Activated CD4-positive, alpha-beta T cell treated with anti-CD3 and anti-CD28 coated beads, Interleukin-2, amount 10 ng/mL, durations not matched to agents 7 days and 5 days (primary cell): ENCODE data around the gene FGF22. TPM values are rescaled to one million over a fixed set of nuclear protein-coding genes. Genes with fewer than 3 reads are reported as not detected.

Experiments
- CTCF ChIA-PET: fragments of 350-600 bp; sonication (Branson Sonifier 250); formaldehyde crosslinking; loops from one replicate; lab custom pipeline; 2021; ENCODE audit warnings: antibody characterized with exemption; lab: Charles Lee
- POLR2A ChIA-PET: fragments of 350-600 bp; sonication (Branson Sonifier 250); formaldehyde crosslinking; loops from one replicate; lab custom pipeline; 2021; ENCODE audit warnings: antibody characterized with exemption; lab: Charles Lee
- DNase-seq: peaks from one replicate; pipeline ENCODE4 v3.0.0-alpha.2; 2020
- H3K27ac Mint-ChIP-seq: one replicate; pipeline ENCODE4 v1.8.0; 2021; ENCODE audit warnings: mild to moderate bottlenecking, moderate library complexity, mixed read lengths
- H3K27me3 Mint-ChIP-seq: one replicate; pipeline ENCODE4 v1.8.0; 2021; ENCODE audit warnings: mixed read lengths
- H3K36me3 Mint-ChIP-seq: one replicate; pipeline ENCODE4 v1.8.0; 2021; ENCODE audit warnings: low read depth, mixed read lengths
- H3K4me1 Mint-ChIP-seq: one replicate; pipeline ENCODE4 v1.8.0; 2021; ENCODE audit warnings: mixed read lengths
- H3K4me3 Mint-ChIP-seq: one replicate; pipeline ENCODE4 v1.8.0; 2021; ENCODE audit warnings: mild to moderate bottlenecking, moderate library complexity, mixed read lengths
- H3K9me3 Mint-ChIP-seq: one replicate; pipeline ENCODE4 v1.8.0; 2021; ENCODE audit warnings: mixed read lengths
- total RNA-seq, 2 experiments: library from RNA; stranded (reverse); gene quantifications; one replicate each; pipeline ENCODE4 v1.2.3, GENCODE V29; 2021

Gene FGF22
- total RNA-seq, 2 experiments from 2014 or later: 0.12 TPM; not detected in 1

DNA sequence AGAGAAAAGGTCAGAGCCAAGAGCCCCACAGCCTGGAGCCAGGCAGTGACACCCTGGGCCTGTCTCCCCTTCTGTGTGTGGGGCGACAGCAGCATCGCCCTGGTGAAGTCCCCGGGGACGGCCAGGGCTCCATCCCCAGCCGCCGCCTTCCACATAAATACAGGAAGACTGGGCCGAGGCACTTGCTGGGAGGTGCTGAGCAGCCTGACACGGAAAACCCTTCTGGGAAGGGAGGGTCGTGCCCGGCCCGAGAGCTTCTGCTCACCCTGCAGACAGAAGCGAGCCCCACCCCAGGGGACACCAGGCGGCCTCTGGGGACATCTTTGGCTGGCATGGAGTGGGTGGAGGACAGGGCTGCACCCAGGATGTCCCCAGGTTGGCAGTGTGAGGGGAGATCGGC lies 5.1 kb downstream of the FGF22 start:
- no peaks in the 10 kb centered on the region for H3K27me3 Mint-ChIP-seq
- H3K36me3 Mint-ChIP-seq: peaks cover 6% of the 10 kb centered on the region
- H3K9me3 Mint-ChIP-seq: no peaks in the 10 kb centered on the region
- no peaks in the 10 kb centered on the region for H3K4me1 Mint-ChIP-seq
- no peak overlapping the region for H3K4me3 Mint-ChIP-seq
- CTCF ChIA-PET: no interaction called here
- no peak for DNase-seq
- no peak overlapping the region for H3K27ac Mint-ChIP-seq
- POLR2A ChIA-PET: no interaction called here

DNA sequence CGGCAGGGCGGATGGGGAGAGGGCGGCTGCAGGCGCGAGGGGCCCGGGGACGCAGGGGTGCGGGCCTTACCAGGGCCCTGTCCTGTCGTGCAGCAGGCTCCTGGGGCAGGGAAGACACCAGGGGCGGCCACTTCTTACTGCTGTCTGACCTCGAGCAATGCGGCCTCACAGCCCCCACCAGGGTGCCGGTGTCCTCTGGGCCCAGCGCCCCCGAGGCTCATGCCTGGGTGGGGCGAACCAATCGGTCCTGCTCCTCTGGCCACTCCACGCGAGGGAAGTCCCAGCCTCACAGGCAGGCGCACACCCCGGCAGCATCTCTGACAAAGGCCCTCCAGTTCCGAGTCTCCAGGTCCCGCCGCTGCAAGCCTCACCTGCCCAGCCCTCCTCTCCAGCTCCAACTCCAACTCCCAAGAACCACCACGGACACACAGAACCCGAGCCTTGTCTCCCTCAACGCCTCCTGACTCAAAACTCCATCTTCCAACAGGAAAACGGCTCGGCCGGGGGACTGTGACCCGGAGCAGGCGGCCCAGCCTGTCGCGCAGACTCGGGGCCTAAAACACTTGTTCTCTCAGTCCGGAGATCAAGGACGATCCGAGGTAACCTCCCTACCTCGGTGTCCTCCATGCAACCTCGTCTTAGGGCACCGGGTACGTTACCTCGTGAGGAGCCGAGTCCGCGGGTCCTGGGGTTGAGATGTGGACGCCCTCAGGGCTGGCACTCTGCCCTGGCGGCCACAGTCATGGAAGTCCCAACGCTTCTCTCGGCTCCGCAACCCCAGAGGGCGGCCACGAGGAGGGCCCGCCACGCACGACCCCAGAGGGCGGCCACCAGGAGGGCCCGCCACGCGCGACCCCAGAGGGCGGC lies 6.5 kb downstream of the FGF22 start:
- Mint-ChIP-seq H3K4me3 (no peak overlapping the region), H3K27ac (no peak overlapping the region), H3K36me3 (peaks cover 6% of the 10 kb centered on the region), H3K9me3 (no peaks in the 10 kb centered on the region), H3K27me3 (no peaks in the 10 kb centered on the region), H3K4me1 (no peaks in the 10 kb centered on the region)
- CTCF ChIA-PET: no interaction called here
- no peak for DNase-seq
- POLR2A ChIA-PET: no interaction called here

DNA sequence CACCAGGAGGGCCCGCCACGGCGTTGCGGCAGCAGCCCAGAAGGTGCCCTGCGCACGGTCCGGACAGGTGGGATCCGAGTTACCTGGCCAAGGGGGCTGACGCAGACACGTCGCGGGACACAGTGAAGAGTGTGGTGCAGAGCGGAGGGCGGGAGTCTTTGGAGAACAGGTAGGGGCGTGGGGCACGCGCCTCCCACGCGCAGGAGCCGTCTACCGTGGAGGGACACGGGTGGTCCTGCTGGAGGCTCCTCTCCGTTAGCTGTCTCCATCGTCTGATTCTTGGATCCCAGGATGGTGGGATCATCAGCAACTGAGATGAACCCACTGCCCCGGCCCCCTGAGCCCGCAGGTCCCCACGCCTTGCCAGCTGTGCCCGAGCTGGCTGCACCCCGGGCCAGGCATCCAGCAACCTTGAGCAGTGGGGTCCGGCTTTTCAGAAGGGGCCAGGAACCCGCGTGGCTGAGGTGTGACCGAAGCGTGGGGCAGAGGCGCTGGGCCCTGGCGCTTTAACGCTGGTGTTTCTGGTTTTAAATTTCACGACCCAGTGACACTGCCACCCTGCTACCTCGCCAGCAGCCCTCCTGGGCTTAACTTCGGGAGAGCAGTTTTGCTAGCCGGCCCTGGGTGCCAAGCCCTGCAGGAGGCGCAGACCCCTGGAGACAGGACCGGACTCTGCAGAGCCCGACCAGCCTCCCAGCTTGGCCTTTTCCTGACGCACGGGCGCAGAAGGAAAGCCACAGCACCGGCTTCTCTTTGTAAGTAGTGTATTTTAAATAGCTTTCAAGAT lies 7.3 kb downstream of the FGF22 start:
- no peak for DNase-seq
- no peak overlapping the region for H3K4me3 Mint-ChIP-seq
- no peaks in the 10 kb centered on the region for H3K27me3 Mint-ChIP-seq
- H3K4me1 Mint-ChIP-seq: no peaks in the 10 kb centered on the region
- H3K9me3 Mint-ChIP-seq: no peaks in the 10 kb centered on the region
- peaks cover 6% of the 10 kb centered on the region for H3K36me3 Mint-ChIP-seq
- POLR2A ChIA-PET: no interaction called here
- no peak overlapping the region for H3K27ac Mint-ChIP-seq
- CTCF ChIA-PET: no interaction called here

GRCh38 chr19:647566-648284 lies 8.0 kb downstream of the FGF22 start:
- ChIA-PET CTCF (no interaction called here), POLR2A (no interaction called here)
- Mint-ChIP-seq H3K27ac (no peak overlapping the region), H3K4me3 (no peak overlapping the region), H3K36me3 (peaks cover 6% of the 10 kb centered on the region), H3K9me3 (no peaks in the 10 kb centered on the region), H3K4me1 (no peaks in the 10 kb centered on the region), H3K27me3 (no peaks in the 10 kb centered on the region)
- no peak for DNase-seq

DNA sequence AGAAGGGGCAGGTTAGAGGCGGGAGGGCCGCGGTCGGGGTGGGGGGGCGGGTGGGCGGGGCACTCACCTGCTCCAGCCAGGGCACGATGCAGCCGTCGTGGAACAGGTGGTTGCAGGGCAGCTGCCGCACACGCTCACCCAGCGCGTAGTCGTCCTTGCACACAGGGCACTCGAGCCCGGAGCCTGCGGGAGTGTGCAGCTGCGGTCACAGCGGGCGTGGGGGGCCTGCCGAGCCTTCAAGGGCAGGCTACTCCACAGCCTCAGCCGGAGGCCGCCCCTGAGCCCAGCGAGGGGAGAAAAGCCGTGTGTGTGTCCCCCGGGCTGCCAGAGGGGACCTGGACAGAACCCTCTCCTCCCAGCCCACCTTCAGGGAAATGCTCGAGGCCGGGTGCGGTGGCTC lies 8.6 kb downstream of the FGF22 start:
- ChIA-PET POLR2A (no interaction called here), CTCF (no interaction called here)
- no peaks in the 10 kb centered on the region for H3K27me3 Mint-ChIP-seq
- H3K27ac Mint-ChIP-seq: no peak overlapping the region
- peaks cover 6% of the 10 kb centered on the region for H3K36me3 Mint-ChIP-seq
- H3K4me3 Mint-ChIP-seq: no peak overlapping the region
- H3K4me1 Mint-ChIP-seq: no peaks in the 10 kb centered on the region
- H3K9me3 Mint-ChIP-seq: no peaks in the 10 kb centered on the region
- DNase-seq: no peak

- H3K27me3 Mint-ChIP-seq: no peaks in the 10 kb centered on the region
- H3K4me3 Mint-ChIP-seq: no peak overlapping the region
- POLR2A ChIA-PET: no interaction called here
- H3K4me1 Mint-ChIP-seq: no peaks in the 10 kb centered on the region
- no peak overlapping the region for H3K27ac Mint-ChIP-seq
- H3K9me3 Mint-ChIP-seq: no peaks in the 10 kb centered on the region
- peaks cover 11% of the 10 kb centered on the region for H3K36me3 Mint-ChIP-seq
- DNase-seq: no peak
- CTCF ChIA-PET: interaction anchor here (0.6 kb wide), 1 partner anchor 617 kb away, joined by 3 read pairs; no protein-coding TSS in a partner anchor
Measured at GRCh38 chr19:648904-649801, 9.5 kb downstream of the FGF22 start.

DNA sequence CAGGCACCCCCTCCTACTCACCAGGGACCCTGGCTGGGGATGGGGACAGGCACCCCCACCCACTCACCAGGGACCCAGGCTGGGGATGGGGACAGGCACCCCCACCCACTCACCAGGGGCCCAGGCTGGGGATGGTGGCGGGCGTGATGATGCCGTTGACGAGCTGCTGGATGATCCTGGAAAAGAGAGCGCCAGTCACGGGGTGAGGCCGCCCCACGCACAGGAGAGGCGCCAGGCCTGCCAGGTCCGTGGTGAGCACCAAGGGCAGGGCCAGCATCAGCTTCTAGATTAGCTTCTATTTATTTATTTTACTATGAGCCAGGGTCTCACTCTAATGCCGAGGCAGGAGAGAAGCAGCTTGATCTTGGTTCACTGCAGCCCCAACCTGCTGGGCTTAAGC lies 10.4 kb downstream of the FGF22 start:
- ChIA-PET CTCF (interaction anchor here (1.5 kb wide), 1 partner anchor 65 kb away, joined by 3 read pairs; no protein-coding TSS in a partner anchor), POLR2A (no interaction called here)
- no peaks in the 10 kb centered on the region for H3K27me3 Mint-ChIP-seq
- no peak overlapping the region for H3K27ac Mint-ChIP-seq
- no peak for DNase-seq
- H3K36me3 Mint-ChIP-seq: peaks cover 16% of the 10 kb centered on the region
- no peak overlapping the region for H3K4me3 Mint-ChIP-seq
- peaks cover 4% of the 10 kb centered on the region for H3K4me1 Mint-ChIP-seq
- no peaks in the 10 kb centered on the region for H3K9me3 Mint-ChIP-seq

- no peak for DNase-seq
- Mint-ChIP-seq H3K36me3 (peaks cover 17% of the 10 kb centered on the region), H3K4me3 (no peak overlapping the region), H3K9me3 (no peaks in the 10 kb centered on the region), H3K4me1 (peaks cover 13% of the 10 kb centered on the region), H3K27me3 (no peaks in the 10 kb centered on the region), H3K27ac (no peak overlapping the region)
- CTCF ChIA-PET: interaction anchor here (1.5 kb wide), 1 partner anchor 66 kb away, joined by 3 read pairs; no protein-coding TSS in a partner anchor
- POLR2A ChIA-PET: no interaction called here
Measured at GRCh38 chr19:651114-651818, 11.6 kb downstream of the FGF22 start.

DNA sequence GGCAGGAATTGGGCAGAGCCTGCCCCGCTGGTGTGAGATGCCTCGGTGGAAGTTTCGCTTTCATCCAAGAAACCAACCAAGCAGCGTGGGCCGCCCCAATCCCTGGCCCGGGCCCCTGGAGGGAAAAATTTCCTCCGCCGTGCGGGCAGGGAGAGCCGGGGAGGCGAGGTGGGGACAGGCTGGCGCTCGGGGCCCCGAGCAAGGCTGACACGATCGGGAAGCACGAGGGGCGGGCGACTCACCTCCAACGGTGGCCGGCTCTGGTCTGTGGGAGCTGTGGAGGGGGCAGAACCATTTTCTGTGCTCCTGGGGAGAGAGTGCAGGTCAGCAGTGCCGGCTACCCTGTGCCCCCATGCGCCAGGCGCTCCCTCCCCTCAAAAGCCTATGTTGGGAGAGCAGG lies 12.3 kb downstream of the FGF22 start:
- ChIA-PET POLR2A (no interaction called here), CTCF (no interaction called here)
- Mint-ChIP-seq H3K4me3 (no peak overlapping the region), H3K36me3 (peaks cover 17% of the 10 kb centered on the region), H3K27ac (no peak overlapping the region), H3K4me1 (peaks cover 13% of the 10 kb centered on the region), H3K9me3 (no peaks in the 10 kb centered on the region), H3K27me3 (no peaks in the 10 kb centered on the region)
- no peak for DNase-seq

GRCh38 chr19:652467-653389 lies 13.0 kb downstream of the FGF22 start:
- Mint-ChIP-seq H3K27ac (no peak overlapping the region), H3K36me3 (peaks cover 17% of the 10 kb centered on the region), H3K9me3 (no peaks in the 10 kb centered on the region)

GRCh38 chr19:653425-653824 lies 13.7 kb downstream of the FGF22 start:
- CTCF ChIA-PET: no interaction called here
- no peaks in the 10 kb centered on the region for H3K27me3 Mint-ChIP-seq
- no peak for DNase-seq
- H3K36me3 Mint-ChIP-seq: peaks cover 17% of the 10 kb centered on the region
- POLR2A ChIA-PET: no interaction called here
- H3K4me3 Mint-ChIP-seq: no peak overlapping the region
- H3K9me3 Mint-ChIP-seq: no peaks in the 10 kb centered on the region
- H3K27ac Mint-ChIP-seq: no peak overlapping the region
- peaks cover 14% of the 10 kb centered on the region for H3K4me1 Mint-ChIP-seq

More at GRCh38 chr19:652467-653389, 13.0 kb downstream of the FGF22 start:
- no peaks in the 10 kb centered on the region for H3K27me3 Mint-ChIP-seq
- ChIA-PET POLR2A (no interaction called here), CTCF (no interaction called here)
- H3K4me3 Mint-ChIP-seq: no peak overlapping the region
- H3K4me1 Mint-ChIP-seq: peaks cover 14% of the 10 kb centered on the region
- no peak for DNase-seq
